Esophagus muscularis mucosa (tissue), 4 donors: ENCODE measurements around the gene UBE2J2. TPM values are rescaled to one million over a fixed set of nuclear protein-coding genes. Genes with fewer than 3 reads are reported as not detected.

ENCODE experiments used
- DNase-seq: peaks from one replicate; pipeline ENCODE4 v3.0.0-alpha.2; 2017; ENCODE audit errors: extremely low spot score
- H3K27ac ChIP-seq, 4 donors: fragments of 200-600 bp; sonication (generic); replicated peaks in 1 of 4; 1 replicate in 3 of 4; 2 replicates in 1 of 4; pipeline ENCODE4 v1.5.1; 2016 to 2019; ENCODE audit warnings: mild to moderate bottlenecking in 1 of 4
- H3K27me3 ChIP-seq, 4 donors: fragments of 200-600 bp; sonication (generic); one replicate each; pipeline versions ENCODE4 v1.5.1 to v1.6.0; 2016 to 2019
- H3K36me3 ChIP-seq, 4 donors: fragments of 200-600 bp; sonication (generic); one replicate each; pipeline ENCODE4 v1.5.1; 2016 to 2019
- H3K4me1 ChIP-seq, 4 donors: fragments of 200-600 bp; sonication (generic); one replicate each; pipeline ENCODE4 v1.5.1; 2016 to 2019
- H3K4me3 ChIP-seq, 4 donors: fragments of 200-600 bp; sonication (generic); 1 replicate in 2 of 4; 2 replicates in 2 of 4; pipeline ENCODE4 v1.5.1; 2016 to 2019; ENCODE audit warnings: mild to moderate bottlenecking in 4 of 4, moderate library complexity in 1 of 4
- H3K9me3 ChIP-seq, 4 donors: fragments of 200-600 bp; sonication (generic); 1 replicate in 3 of 4; 2 replicates in 1 of 4; pipeline ENCODE4 v1.5.1; 2016 to 2019
- CTCF ChIP-seq, 3 experiments: fragments of 200-600 bp in 2 of 3; fragments of 450-650 bp in 1 of 3; sonication (generic) in 2 of 3; IDR thresholded peaks; one replicate each; pipeline ENCODE4 v1.5.1; 2017 to 2019; ENCODE audit warnings: antibody characterized with exemption in 3 of 3, mild to moderate bottlenecking in 2 of 3, moderate library complexity in 1 of 3
- EP300 ChIP-seq: sonication (generic); formaldehyde crosslinking; IDR thresholded peaks from one replicate; pipeline ENCODE4 v1.6.1; 2017; ENCODE audit warnings: antibody characterized with exemption
- POLR2A ChIP-seq: fragments of 450-650 bp; IDR thresholded peaks from one replicate; pipeline ENCODE4 v1.6.1; 2017; ENCODE audit warnings: antibody characterized with exemption, moderate library complexity, mild to moderate bottlenecking, low read depth
- POLR2AphosphoS5 ChIP-seq, 2 donors: sonication (generic); formaldehyde crosslinking; IDR thresholded peaks; one replicate each; pipeline ENCODE4 v1.6.1; 2017; ENCODE audit warnings: antibody characterized with exemption in 2 of 2
- WGBS: methylation state at CpG from one replicate; pipeline ENCODE4 v1.1.5; 2018; 5-methylcytosine and 5-hydroxymethylcytosine counted together
- intact Hi-C: fragments of 100-400 bp; cut with DNase I; formaldehyde crosslinking; loops from one replicate; pipeline ENCODE4 v1.15.1; 2023
- total RNA-seq, 4 donors: library from RNA; depleted of rRNA; stranded (reverse); fragments of >200 nt; gene quantifications; one replicate each; pipeline versions ENCODE4 v1.1.0 to v1.2.1, GENCODE V29; 2016

The UBE2J2 gene
- total RNA-seq, 4 donors from 2014 or later, result 34.9 to 61.4 (median 49.5) TPM

- Histone ChIP-seq H3K4me1 (peaks cover 18 to 35% (median 24%) of the 10 kb centered on the region in 4 donors), H3K27me3 (no peaks in the 10 kb centered on the region), H3K4me3 (no peak overlapping the region), H3K9me3 (no peaks in the 10 kb centered on the region), H3K27ac (no peak overlapping the region), H3K36me3 (peaks cover 4 to 48% (median 37%) of the 10 kb centered on the region in 4 donors)
- no peak for DNase-seq
- WGBS, result 90% methylated on average over 9 of the region's 12 CpGs
- TF ChIP-seq CTCF (IDR thresholded peaks at IDR 0.05) (no peak), EP300 (no peak), POLR2A (no peak), POLR2AphosphoS5 (IDR thresholded peaks at IDR 0.05) (no peak)
- intact Hi-C loops, result no loop called here
Observed at GRCh38 chr1:1300352-1300739, 26.7 kb upstream of the UBE2J2 start.

- Histone ChIP-seq H3K36me3 (peaks cover 4 to 54% (median 42%) of the 10 kb centered on the region in 4 donors), H3K9me3 (no peaks in the 10 kb centered on the region), H3K4me3 (no peak overlapping the region), H3K4me1 (peaks cover 13 to 30% (median 19%) of the 10 kb centered on the region in 4 donors), H3K27ac (no peak overlapping the region), H3K27me3 (no peaks in the 10 kb centered on the region)
- WGBS, result 98% methylated on average over 8 of the region's 22 CpGs
- intact Hi-C loops, result no loop called here
- no peak for DNase-seq
- TF ChIP-seq CTCF (IDR thresholded peaks at IDR 0.05) (peak in 1 of 3 experiments; percentile 13), EP300 (no peak)
Observed at GRCh38 chr1:1299686-1300351, 26.2 kb upstream of the UBE2J2 start.

- H3K36me3 ChIP-seq, result peaks cover 4 to 60% (median 49%) of the 10 kb centered on the region in 4 donors
- TF ChIP-seq POLR2A (no peak), EP300 (no peak), POLR2AphosphoS5 (IDR thresholded peaks at IDR 0.05) (no peak), CTCF (IDR thresholded peaks at IDR 0.05) (no peak)
- H3K4me3 ChIP-seq, result no peak overlapping the region
- intact Hi-C loops, result no loop called here
- no peaks in the 10 kb centered on the region for H3K27me3 ChIP-seq
- WGBS, result 95% methylated on average over 3 of the region's 30 CpGs
- H3K27ac ChIP-seq, result no peak overlapping the region
- H3K4me1 ChIP-seq, result peaks cover 5 to 22% (median 11%) of the 10 kb centered on the region in 4 donors
- no peak for DNase-seq
- H3K9me3 ChIP-seq, result no peaks in the 10 kb centered on the region
Observed at GRCh38 chr1:1298861-1299685, 25.4 kb upstream of the UBE2J2 start.

GRCh38 chr1:1297802-1298424 is 24.3 kb upstream of the UBE2J2 start:
- WGBS, result 80% methylated on average over 1 of the region's 31 CpGs
- TF ChIP-seq CTCF (IDR thresholded peaks at IDR 0.05) (no peak), POLR2AphosphoS5 (IDR thresholded peaks at IDR 0.05) (no peak), EP300 (no peak), POLR2A (no peak)
- no peaks in the 10 kb centered on the region for H3K9me3 ChIP-seq
- no peak overlapping the region for H3K27ac ChIP-seq
- H3K4me3 ChIP-seq, result no peak overlapping the region
- H3K4me1 ChIP-seq, result peaks cover 0 to 11% (median under 1%) of the 10 kb centered on the region in 4 donors
- peaks cover 4 to 72% (median 57%) of the 10 kb centered on the region in 4 donors for H3K36me3 ChIP-seq
- no peak for DNase-seq
- intact Hi-C loops, result no loop called here
- H3K27me3 ChIP-seq, result no peaks in the 10 kb centered on the region
